ENCODE measurements around the gene NT5DC2. TPM values are rescaled to one million over a fixed set of nuclear protein-coding genes. Genes with fewer than 3 reads are reported as not detected.

NT5DC2 gene
- total RNA-seq, 1 experiment from 2014 or later: 377 TPM

- TF ChIP-seq HMGXB4 (CRISPR knock-in tag; IDR thresholded peaks at IDR 0.05) (no peak), ZNF396 (CRISPR knock-in tag; IDR thresholded peaks at IDR 0.05; ENCODE audit: borderline replicate concordance) (no peak), E2F1 (CRISPR knock-in tag; IDR thresholded peaks at IDR 0.05) (no peak), CREB1 (CRISPR knock-in tag; IDR thresholded peaks at IDR 0.05) (no peak), MLX (CRISPR knock-in tag; IDR thresholded peaks at IDR 0.05) (no peak), ZNF512 (CRISPR knock-in tag; IDR thresholded peaks at IDR 0.05; ENCODE audit: borderline replicate concordance) (no peak)
Observed at GRCh38 chr3:52520716-52521487, 12.8 kb downstream of the NT5DC2 start (continued).

- Mint-ChIP-seq H3K27me3 (ENCODE audit: low read depth) (no peaks in the 10 kb centered on the region; the same call in 1 of the 2 replicates), H3K4me1 (peaks cover 7% of the 10 kb centered on the region), H3K36me3 (peaks cover 9% of the 10 kb centered on the region), H3K27ac (no peak overlapping the region), H3K4me3 (no peak overlapping the region), H3K9me3 (no peaks in the 10 kb centered on the region)
- ChIA-PET POLR2A (interaction anchor here (1.0 kb wide), 1 partner anchor 16 kb away, joined by 3 read pairs; the partner anchor contains the start of gene UQCC5), CTCF (interaction anchor here (1.4 kb wide), 1 partner anchor 16 kb away, joined by 3 read pairs; the partner anchor contains the start of gene UQCC5)
- ATAC-seq: no peak
- no peak for DNase-seq (ENCODE audit: low spot score)
- TF ChIP-seq IRF2 (CRISPR knock-in tag; IDR thresholded peaks at IDR 0.05; ENCODE audit: borderline replicate concordance, low read depth) (no peak), RORB (CRISPR knock-in tag; IDR thresholded peaks at IDR 0.05) (no peak), AR (CRISPR knock-in tag; IDR thresholded peaks at IDR 0.05) (no peak), USF2 (CRISPR knock-in tag; IDR thresholded peaks at IDR 0.05) (no peak), ERG (CRISPR knock-in tag; IDR thresholded peaks at IDR 0.05) (no peak), PRDM15 (CRISPR knock-in tag; IDR thresholded peaks at IDR 0.05) (no peak), E2F5 (CRISPR knock-in tag; IDR thresholded peaks at IDR 0.05) (no peak), RELA (CRISPR knock-in tag; IDR thresholded peaks at IDR 0.05; ENCODE audit: borderline replicate concordance) (no peak), ATF6 (CRISPR knock-in tag; IDR thresholded peaks at IDR 0.05) (no peak)
Observed at GRCh38 chr3:52520141-52520667, 13.5 kb downstream of the NT5DC2 start.

Measured in WTC11 (cell line).